Measurements from ENCODE around the gene STAP2.

DNA sequence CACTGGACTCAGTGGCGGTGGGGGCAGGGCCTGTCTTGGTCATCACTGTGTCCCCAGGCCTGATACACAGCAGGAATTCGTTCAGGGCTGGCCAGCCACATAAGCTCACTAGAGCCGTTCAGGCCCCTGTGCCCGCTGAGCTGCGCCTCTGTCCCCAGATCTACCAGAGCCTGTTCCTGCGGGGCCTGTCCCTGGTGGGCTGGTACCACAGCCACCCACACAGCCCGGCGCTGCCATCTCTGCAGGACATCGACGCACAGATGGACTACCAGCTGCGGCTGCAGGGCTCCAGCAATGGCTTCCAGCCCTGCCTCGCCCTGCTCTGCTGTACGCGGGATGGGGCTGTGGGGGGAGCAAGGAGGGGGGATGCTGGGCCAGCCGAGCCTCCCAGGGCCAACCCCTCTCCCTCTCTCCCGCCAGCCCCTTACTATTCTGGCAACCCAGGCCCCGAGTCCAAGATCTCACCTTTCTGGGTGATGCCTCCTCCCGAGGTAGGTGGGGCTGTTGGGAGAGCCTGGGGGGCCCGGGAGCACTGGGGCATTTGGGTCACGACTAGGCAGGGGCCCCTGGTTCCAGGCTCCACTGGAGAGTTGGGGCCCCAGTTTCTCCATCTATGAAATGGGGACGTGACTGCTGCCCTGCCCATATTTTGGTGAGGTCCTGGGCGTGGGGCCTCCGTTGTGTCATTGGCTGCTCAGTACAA lies 18.6 kb upstream of the STAP2 start:
- TF ChIP-seq FOXM1 (IDR thresholded peaks at IDR 0.05; ENCODE audit: low read depth) (no peak), FOXM1 (CRISPR knock-in tag; IDR thresholded peaks at IDR 0.05; ENCODE audit: low read depth) (no peak), TAL1 (IDR thresholded peaks at IDR 0.05) (no peak), EHMT2 (IDR thresholded peaks at IDR 0.05) (no peak), CAMTA2 (CRISPR knock-in tag; conservative IDR thresholded peaks at IDR 0.05) (no peak)
